Colon (tissue), 2 donors: ENCODE measurements around the gene HNRNPH1.

Experiments used
- FAIRE-seq: peaks from 2 replicates; lab custom pipeline; 2012; peaks lifted over from hg19 to GRCh38; lab: Jason Lieb, UNC
- donor health status: control.
- donor health status: control.

HNRNPH1 gene

DNA sequence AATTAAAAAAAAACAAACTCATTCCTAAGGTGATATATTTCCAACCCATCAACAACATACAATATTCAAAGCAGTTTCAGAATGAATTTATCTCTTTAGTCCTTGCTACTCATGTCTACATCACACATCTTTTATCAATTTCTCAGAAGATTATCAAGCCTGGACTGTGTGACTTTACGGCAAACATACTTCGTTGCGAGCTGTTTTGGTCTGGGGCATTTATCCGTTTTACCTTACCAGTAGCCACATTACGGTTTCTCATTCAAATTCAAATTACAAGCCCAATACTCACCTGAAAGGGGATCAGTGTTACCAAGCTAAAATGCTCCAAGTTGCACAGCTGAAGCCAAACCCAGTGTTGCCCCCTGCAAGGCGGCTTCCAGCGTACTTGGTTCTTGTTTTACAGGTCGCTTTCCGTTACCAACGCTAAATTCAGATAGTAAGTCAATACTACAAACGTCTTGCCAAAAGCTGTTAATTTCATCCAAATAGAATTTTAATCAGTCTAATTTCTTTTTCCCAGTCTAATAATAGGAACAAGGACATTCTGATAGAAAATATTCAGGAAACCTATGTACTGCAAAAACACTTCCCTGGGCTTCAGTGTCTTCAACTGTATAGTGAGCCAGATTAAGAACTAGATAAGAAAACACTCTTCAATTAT lies 1.8 kb downstream of the HNRNPH1 start:
- no peak for FAIRE-seq

DNA sequence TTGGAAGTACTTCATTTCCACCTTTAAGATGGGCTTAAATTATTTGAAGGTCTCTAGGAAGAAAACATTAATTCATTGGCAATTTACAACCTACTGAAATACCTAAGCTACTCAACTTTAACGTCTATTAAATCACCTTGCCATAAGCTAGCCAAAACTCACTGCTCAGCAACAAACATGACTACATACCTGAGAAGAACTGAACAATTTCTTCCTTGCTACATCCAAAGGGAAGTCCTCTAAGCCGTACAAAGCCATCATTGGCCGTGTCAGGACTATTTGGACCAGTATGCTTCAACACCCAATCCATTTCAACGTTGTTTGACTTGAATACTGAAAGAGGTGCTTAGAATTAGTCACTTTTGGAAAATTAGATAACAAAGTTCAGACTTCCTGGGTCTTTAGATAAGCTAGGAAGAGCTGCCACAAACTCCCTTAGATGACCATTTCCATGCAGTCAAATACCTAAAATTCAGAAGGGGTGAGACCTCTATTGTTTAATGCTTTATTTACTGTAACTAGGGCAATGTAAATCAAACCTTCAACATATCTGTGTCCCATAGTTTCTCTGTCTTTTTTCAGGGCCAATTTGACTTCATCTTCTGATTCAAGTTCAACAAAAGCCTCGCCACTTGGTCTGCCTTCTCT lies 2.6 kb downstream of the HNRNPH1 start:
- no peak for FAIRE-seq

DNA sequence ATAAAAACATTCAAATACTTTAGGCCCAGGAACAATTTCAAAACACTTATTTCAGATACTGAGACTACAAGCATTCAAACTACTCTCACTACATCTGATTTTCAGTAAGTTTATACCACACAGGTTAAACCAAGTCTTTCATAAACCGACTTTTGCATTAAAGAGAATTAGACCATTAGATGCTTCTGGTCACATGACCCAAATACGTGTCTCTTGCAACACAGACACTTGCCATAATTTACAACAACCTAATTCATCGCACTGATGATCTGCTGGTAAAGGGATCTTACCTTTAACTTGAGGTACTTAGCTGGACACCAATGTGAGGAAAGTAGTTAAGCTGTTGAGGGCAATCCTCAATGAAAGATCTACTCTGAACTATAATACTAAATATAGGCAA lies 3.2 kb downstream of the HNRNPH1 start:
- FAIRE-seq = no peak

DNA sequence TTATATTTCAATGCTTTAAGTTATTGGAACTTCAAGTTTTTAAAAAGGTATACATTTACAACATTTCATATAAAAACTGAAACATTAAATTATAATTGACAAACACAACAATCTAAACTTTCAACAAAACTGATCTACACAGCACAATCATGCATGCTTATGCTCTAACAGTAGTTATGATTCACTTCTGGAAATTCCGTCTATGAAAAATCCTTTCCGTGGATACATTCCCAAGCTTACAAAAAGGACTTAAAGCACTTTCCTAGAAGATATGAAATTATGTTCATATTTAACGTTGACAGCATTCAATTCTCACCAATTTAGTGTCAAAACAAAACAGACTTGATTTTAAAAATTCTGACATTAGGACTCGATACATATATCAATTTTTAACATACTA lies 3.7 kb downstream of the HNRNPH1 start:
- no peak for FAIRE-seq

DNA sequence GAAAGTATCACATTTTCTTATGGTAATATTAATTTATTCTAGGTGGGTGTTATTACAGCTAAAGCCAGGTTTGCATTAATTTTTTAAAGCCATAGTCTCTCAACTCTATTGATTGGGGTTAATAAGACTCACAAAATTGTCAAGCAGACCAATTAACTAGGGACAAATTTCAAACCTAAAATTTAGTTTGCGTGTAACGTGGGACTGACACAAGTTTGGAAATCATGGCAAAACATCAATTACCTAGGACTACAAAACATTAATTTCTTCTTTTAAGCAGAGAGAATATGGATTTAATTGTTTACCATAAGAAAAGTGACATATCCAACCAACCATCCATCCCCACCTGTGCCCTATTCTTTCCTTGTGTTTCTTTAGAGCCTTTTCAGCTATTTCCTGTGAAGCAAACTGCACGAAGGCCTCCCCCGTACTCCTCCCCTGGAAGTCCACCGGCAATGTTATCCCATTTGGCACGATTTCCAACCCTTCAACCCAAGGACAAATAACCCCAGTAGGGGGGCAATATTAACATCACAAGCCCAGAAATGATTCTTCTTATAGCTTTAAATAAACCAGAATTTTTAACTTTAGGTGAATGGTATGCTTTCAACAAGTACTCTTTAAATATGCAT lies 4.4 kb downstream of the HNRNPH1 start:
- no peak for FAIRE-seq

DNA sequence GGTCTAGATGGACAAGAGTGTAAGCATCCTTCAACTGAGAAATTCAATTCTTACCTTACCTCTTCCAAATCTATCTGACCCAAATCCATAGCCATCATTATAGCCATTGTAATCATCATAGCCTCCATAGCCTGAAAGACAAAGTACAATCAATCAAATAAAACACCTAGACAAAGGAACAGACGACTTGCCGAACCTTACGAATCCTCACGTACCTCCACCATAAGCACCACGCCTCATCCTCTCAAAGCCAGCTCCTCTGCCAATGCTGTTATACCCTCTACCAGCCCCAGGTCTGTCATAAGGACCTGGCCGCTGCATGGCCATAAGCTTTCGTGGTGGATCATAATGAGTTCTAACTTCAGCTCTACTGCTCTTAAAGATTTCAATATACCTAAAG lies 5.5 kb downstream of the HNRNPH1 start:
- FAIRE-seq = no peak

DNA sequence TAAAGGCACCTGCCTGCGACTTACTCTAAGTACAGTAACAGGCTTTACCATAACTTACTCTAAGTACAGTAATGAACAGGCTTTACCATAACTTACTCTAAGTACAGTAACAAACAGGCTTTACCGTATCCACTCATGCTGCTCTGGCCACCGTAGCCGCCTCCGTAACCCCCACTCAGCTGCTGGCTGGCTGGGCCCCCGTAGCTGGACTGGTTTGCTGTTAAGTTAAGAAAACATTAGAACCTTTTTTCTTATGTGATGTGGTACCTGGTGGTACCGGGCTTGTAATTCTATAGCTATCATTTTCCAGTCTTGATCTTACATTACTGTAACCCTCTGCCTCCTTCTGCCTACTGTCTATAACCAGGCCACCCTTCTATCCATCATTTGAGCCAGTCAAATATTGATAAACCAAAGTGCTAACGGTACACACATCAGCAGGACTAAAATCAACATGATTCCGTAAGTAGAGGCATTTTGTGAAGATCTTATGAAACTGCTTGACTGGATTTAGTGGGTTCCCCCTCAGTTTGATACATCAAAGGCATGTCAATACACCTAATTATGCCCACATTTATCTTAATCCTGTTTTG lies 7.4 kb downstream of the HNRNPH1 start:
- no peak for FAIRE-seq

DNA sequence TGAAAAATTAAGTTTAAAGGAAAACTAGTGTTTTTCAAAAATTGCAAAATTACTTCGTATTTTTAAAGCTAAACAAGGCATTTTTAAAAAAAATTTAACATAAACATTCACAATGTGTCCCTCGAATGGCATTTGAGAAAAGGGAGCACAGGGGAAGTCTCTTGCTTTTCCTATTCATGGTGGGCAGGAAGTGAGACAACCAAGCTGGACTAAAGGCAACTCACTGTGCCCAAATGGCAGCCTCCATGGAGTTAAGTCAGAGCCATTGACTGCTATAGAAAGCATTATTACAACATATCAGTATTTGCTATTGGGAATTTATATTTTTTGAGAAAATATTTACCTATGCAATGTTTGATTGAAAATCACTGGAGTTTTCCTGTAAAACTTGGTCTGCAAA lies 8.3 kb downstream of the HNRNPH1 start:
- no peak for FAIRE-seq

DNA sequence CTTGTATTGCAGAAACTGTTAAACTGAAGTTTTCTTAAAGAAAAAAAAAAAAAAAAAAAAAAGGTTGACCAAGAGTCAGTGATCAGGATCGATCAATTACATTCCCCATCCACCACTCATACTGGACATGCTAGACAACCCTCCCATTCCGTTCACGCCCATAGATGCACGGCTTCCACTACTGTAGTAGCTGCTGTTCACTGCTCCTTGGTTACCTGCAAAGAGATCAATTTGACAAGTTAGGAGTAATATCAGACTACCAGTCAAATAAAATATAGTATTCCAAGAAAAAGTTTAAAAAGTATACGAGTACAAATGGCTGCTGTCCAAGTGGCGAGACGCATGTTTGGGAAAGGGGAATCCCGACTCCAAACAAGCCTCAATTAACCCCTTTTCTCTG lies 8.7 kb downstream of the HNRNPH1 start:
- no peak for FAIRE-seq

DNA sequence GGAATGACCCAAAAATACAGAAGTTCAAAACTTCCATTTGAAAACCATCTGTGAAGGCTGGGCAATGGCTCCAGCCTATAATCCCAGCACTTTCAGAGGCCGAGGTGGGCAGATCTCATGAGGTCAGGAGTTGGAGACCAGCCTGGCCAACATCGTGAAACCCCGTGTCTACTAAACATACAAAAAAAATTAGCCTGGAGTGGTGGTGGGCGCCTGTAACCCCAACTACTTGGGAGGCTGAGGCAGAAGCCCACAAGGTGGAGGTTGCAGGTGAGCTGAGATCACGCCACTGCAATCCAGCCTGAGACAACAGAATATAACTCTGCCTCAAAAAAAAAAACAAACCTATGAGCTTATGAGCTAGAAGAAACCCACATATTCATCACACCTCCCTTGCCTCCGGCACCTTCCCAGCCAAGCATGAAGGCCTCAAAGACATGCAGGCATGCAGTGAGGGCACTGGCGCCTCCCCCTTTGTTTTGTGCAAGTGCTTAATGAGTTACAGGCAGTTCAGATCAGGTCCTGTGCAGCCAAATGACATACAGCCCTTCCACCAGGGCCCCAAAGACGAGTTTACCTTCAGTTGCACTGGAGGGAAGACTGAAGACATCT lies 9.9 kb downstream of the HNRNPH1 start:
- no peak for FAIRE-seq

DNA sequence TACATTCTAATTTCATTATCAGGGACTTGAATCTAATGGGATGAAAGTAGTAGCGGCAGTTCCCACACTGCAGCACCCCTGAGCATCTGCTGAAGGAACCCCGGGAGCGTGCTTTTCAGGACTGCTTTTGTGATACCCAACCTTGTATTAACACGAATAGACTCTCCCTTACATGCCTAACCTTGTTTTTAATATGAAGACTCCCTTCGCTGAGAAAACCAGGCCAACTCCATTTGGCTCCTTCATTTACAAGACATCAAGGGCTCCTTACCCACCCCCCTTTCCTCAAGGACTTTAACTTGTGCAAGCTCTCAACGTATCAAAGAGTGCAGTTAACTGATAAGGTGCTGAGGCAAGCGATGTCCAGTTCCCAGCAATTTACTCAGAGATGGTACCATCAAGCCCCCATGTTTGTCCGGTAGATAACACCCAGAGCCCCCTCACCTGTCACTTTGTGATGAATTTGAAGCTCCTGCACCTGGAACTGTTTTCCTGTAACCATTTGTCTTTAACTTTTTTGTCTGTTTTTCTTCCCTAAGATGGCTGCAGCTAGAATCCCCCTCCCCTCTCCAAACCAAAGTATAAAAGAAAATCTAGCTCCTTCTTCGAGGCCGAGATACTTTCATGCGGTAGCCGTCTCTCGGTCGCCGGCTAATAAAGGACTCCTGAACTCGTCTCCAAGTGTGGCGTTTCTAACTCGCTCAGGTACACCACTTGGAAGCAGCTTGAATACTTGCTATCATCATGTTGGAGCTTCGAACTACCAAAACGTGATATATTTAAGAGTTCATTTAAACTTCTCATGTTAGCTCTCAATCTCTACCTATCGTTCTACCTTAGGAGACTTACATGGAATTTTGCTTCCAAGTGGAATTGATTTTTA lies 10.7 kb downstream of the HNRNPH1 start:
- no peak for FAIRE-seq

DNA sequence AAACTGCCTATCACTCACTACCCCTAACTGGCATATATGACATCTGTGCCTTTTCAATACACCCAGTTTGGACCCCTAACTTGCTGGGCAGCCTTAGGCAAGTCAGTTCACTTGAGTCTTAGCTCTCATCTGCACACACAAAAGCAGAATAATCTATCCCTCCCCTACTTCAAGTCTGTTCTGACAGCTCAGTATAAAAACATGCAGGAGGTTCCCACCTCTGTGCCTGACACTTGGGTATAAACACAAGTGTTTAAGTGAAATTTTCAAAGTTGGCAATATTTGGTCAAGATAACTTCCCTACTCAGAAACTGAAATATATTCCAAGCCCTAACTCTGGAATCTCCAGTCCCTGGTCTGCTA lies 12.6 kb downstream of the HNRNPH1 start:
- FAIRE-seq = no peak

DNA sequence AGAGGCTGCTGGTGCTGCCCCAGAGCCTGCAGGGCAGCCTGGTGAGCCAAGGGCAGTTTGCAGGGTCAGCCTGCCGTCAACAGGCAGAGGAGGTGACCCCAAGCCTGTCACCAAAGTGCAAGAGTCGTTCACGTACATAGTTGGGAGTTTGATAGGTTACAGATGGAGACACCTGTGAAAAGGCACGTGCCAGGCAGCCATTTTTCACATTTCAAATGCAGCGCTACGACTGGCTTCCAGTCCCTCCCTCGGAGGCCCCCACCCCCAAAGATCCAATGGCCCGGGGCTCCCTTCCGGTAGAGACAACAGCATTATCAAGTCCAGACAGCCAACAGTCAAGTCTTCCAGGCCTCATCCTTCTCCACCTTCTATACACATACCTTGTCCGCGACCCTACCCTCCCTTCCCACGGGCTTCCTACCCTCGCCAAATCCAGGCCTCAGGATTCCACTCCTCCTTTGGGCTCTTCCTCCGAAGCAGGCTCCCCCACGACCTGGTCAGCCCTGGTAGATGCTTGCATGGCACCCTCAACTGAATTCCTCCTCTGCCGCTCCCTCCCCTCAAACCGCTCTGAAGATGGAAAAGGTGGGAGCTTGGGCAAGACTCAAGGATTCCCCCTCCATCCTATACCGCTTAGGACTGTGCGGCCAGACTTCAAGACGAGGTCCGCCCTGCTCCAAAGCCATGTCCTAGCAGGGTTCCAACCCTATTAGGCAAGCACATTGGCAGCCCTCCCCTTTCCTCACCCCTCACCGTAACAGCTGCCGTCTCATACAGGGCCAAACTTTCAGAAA lies 13.2 kb downstream of the HNRNPH1 start:
- no peak for FAIRE-seq

DNA sequence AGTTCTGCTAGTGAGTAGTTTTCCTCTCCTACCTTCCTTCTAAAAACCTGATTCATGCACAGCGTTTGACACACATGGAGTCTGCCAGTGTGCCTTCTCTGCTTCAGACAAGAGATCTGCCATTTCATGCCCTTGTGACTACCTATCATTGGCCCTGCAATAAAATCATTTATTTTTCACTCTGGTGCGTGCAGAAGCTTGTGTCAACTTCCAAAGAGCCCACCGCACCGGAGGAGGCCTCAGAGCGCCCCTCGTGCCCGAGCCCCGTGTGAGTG lies 13.7 kb downstream of the HNRNPH1 start:
- FAIRE-seq = no peak

DNA sequence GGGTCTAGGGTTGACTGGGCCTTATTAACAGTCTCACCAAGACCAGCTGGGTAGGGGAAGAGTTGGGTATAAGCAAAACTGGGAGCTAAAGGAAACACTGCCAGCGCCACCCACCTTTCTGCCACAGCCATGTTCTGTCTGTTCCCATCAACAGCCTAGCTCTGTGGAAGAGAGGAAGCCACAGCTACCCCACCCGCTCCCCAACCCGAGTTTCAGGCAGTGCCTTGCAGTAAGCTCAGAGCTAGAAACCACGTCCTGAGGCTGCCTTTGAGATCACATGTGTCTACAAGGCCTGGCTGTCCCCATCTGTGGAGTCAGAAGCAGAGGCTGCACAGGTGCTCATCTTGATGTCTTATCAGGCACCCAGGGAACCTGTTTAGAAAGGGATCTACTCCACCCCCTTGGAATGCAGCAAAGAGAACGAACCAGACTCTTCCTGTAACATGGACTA lies 15.3 kb downstream of the HNRNPH1 start:
- no peak for FAIRE-seq

DNA sequence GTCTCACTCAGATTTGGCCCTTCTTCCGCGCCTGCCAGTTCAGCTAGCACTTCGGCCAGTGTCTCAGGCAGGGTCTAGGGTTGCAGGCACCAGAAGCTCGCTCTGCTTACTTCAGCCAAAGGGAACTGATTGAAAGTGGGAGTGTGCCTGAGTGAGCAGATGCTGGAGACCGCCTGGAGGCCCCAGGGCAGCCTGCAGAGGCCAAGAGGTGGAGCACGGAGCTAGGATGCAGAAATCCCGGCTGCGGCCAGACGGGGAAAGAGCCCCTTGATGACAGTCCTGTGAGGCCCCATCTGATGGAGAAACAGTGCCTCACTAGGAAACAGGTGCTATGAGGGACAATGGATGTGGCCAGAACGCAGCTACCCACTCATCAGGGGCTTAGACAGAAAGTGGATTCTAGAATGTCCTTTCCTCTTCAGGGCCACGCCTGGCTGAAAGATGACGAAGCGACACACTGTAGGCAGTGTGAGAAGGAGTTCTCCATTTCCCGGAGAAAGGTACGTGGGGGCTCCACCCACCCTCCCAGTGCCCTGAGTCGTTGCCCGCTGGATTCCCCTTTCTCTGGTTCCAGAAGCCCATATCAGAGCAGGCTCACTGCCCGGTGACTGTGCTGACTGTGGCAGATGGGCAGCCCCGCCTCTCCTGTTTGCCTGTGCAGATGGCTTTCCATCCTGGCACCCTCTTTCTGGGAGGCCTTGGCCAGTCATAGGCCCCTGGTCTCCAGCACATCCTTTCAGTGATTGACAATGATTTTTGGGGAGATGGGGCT lies 16.1 kb downstream of the HNRNPH1 start:
- no peak for FAIRE-seq

DNA sequence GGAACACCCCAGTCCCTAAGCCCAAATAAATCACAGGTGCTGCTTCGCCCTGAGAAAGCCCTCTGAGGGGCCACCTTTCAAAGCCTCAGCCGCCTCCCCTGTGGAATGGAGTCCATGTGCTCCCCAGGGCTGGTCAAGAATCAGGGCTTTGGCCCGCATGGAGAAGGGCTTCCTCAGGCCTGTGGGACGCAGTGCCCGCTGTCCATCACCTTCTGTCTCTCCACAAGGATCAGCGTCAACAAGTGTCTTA lies 16.6 kb downstream of the HNRNPH1 start:
- no peak for FAIRE-seq

DNA sequence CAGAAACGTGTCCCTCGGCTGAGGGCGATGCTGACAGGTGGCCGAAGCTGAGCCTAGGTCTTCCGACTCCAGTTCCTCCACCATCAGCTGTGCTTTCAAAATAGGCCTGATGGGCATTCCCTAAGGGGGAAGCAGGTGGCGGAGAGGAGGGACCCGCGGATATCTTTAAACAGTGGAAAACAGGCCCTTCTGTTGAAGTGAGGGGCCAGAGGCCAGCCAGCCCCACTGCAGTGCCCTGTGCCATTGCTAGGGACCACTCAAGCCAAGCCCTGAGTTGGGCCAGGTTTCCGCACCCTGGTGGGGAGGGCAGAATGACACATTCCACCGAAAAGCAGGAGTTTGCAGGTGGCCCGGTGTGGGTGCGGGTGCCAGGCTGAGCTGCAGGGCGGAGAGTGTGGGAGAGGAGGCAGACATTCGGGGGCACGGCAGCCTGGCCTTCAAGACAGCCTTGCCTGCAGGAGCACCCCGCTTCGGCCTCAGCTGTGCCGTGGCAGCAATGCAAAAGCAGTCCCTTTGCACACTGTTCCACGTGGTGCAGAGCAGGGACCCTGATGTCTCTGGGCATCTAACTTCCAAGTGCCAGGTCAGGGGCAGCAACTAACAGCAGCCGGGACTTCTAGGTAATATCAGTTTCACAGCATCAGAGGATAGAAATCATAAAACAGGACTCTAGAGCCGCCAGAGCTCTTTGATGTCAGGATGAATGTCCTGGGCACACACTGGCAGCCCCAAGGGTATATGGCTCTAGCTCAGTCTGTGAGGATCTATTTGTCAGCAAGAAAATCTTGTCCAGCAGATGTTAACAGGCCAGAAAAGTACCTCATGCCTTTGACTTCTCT lies 17.2 kb downstream of the HNRNPH1 start:
- FAIRE-seq = no peak

DNA sequence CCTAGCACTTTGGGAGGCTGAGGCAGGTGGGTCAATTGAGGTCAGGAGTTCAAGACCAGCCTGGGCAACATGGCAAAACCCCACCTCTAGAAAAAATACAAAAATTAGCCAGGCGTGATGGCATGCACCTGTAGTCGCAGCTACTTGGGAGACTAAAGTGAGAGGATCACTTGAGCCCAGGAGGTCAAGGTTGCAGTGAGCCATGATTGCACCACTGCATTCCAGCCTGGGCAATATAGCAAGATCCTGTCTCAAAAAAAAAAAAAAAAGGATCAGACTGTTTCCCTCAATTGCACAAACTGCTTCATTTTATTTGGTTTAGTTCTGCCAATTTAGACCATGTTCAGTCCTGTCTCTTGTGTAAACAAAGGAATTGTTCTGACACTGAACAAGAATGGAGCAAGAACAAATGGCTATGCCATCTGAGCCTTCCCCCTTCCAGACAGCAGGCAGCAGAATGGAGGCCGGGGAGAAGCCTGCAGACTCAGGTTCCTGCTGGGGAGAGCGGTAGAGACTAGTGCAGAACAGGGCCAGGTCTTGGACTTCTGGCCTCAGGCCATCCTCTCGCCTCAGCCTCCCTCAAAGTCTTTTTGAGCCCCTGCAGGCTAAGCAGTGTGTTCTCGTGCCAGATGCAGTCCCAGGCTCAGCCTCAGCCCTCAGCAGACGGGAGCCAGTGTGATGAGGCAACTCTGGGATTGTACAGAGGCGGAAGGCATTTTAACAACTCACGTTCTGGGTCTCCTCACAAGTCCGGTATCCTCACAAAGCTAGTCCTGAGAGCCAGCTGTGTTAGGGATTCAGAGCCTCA lies 18.2 kb downstream of the HNRNPH1 start:
- FAIRE-seq = no peak
